Stimulated activated naive CD8-positive, alpha-beta T cell treated with anti-CD3 and anti-CD28 coated beads, Interleukin-15, Interleukin-2, amounts not matched to agents 100 U/mL and 50 U/mL, for 24 hours (primary cell): ENCODE data around the gene NUP43.
"Not testable (repeated sequence)": the region's sequence is repeated elsewhere in the genome, so short reads cannot be mapped to it uniquely, and the experiment has no call there.

Experiments
- ATAC-seq: fragments of 150-1000 bp; cut with Tn5 transposase; one replicate; pipeline ENCODE4 v1.10.0; 2021
- DNase-seq: peaks from one replicate; pipeline ENCODE4 v3.0.0; 2021

The NUP43 gene

DNA sequence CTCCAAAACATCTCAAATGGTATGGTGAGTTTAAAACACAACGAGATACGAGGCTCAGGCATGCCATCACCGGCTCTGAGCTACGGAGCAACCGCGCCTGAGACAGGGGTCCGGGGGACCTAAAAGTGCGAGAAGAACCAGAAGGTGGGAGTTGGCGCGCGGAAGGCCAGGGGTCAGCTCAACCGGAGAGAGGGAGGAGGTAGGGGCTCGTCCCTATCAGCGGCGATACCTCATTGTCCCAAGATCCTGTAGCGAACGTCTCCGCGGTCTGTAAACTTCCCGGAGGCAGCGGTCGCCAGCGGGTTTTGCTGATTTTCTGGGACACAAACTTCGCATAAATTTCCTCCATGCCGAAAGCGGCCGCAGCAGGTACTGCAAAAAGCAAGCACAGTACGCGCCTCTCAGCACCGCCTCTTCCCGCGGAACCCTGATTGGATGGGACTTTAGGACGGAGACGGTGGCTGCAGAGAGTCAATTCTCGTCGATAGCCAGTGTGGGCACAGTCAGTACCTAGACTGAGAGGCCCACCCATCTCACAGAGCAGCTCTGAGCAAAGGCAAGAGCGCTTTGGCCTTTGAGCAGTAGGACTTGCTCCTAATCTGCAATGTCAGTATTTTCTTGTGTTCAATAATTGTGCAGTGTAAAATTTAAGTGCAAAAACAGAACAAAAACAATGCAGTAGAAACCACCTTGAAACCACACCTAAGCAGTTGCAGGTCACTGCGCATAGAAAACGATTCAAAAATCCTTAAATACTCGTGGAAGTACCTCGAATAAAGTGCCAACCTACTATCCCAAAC lies at the start of gene NUP43:
Gene NUP43, minus strand, starts transcription at position 383 of the 800 bp plus-strand sequence. Its CDS starts 34 bp downstream, at position 349.
- ATAC-seq, result peak; percentile 71

GRCh38 chr6:149783551-149783950 lies 37.2 kb upstream of the NUP43 start:
- DNase-seq, result no peak
- no peak for ATAC-seq

More for the DNA sequence above, at the start of gene NUP43:
- peak; percentile 93 for DNase-seq

DNA sequence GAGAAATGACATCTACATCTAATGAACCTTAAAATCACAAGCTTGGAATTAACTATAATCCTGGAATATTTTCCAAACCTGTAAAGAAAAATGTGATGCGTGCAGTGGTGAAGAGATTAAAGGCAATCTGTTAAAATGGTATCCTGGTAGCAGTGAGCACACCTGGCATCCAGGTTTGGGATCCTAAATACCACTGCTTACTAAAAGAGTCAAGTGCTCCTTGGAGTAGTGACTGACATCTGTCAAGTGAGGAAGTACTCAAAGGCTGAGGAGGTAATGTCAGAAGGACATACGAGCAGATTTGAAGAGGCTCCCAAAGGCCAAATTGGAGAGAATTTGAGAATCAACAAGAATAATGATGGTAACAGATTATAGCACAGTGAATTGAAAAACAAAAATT lies 36.0 kb upstream of the NUP43 start:
- DNase-seq, result no peak
- ATAC-seq, result no peak

- DNase-seq (no peak), ATAC-seq (no peak)
Measured at GRCh38 chr6:149781715-149782114, 35.4 kb upstream of the NUP43 start.

DNA sequence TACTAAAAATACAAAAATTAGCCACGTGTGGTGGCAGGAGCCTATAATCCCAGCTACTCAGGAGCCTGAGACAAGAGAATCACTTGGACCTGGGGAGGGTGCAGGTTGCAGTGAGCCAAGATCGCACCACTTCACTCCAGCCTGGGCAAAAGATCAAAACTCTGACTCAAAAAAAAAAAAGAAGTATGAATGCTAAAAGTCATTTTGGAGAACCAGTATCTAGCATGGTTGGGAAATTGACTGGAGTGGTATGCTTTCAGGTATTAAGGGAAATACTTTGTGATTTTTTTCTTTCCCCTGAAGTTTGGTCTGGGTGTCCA lies 33.3 kb upstream of the NUP43 start:
- ATAC-seq, result no peak
- no peak for DNase-seq

- ATAC-seq (no peak), DNase-seq (no peak)
Measured at GRCh38 chr6:149777624-149778023, 31.3 kb upstream of the NUP43 start.

DNA sequence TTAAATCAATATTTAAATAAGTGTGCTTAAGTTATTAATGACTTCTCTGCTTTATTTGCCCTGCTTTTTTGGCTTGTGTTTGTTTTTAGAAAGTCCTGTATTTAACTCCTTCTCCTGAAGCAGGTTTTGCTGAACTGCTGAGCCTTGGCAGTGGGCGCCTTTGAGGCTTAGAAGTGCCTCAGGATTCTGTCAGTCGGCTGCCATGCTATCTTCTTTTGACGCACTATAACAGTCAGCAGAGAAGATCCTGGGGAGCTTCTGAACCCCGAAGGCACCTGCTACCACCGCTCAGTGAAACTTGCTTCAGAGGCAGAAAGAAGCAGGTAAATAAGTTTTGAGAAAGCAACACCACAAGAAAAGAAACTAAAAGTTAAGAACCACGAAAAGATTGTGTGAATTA lies 25.6 kb upstream of the NUP43 start:
- DNase-seq (no peak), ATAC-seq (no peak)

GRCh38 chr6:149771185-149771584 lies 24.9 kb upstream of the NUP43 start:
- DNase-seq, result no peak
- ATAC-seq, result no peak

DNA sequence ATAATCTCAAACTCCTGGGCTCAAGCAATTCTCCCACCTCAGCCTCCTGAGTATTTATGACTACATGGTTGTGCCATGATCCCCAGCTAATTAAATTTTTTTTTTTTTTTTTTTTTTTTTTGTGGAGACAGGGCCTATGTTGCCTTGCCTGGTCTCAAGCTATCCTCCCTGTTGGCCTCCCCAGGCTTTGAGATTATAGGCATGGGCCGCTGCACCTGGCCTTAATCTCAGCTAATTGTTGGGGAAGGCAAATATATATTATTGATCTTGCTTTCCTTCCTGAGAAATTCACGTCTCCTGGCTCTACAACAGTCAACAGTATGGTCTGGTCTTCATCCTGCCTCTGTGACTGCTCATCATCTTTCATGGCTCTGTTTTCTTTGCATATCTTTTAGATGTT lies 23.3 kb upstream of the NUP43 start:
- DNase-seq, result no peak
- ATAC-seq, result no peak

GRCh38 chr6:149766156-149766769 lies 19.9 kb upstream of the NUP43 start:
- DNase-seq (no peak), ATAC-seq (no peak)

GRCh38 chr6:149763866-149764265 lies 17.5 kb upstream of the NUP43 start:
- DNase-seq (no peak), ATAC-seq (no peak)

- no peak for ATAC-seq
- no peak for DNase-seq
Measured at GRCh38 chr6:149761438-149761837, 15.1 kb upstream of the NUP43 start.

- DNase-seq (no peak), ATAC-seq (no peak)
Measured at GRCh38 chr6:149756261-149756636, 9.9 kb upstream of the NUP43 start.

DNA sequence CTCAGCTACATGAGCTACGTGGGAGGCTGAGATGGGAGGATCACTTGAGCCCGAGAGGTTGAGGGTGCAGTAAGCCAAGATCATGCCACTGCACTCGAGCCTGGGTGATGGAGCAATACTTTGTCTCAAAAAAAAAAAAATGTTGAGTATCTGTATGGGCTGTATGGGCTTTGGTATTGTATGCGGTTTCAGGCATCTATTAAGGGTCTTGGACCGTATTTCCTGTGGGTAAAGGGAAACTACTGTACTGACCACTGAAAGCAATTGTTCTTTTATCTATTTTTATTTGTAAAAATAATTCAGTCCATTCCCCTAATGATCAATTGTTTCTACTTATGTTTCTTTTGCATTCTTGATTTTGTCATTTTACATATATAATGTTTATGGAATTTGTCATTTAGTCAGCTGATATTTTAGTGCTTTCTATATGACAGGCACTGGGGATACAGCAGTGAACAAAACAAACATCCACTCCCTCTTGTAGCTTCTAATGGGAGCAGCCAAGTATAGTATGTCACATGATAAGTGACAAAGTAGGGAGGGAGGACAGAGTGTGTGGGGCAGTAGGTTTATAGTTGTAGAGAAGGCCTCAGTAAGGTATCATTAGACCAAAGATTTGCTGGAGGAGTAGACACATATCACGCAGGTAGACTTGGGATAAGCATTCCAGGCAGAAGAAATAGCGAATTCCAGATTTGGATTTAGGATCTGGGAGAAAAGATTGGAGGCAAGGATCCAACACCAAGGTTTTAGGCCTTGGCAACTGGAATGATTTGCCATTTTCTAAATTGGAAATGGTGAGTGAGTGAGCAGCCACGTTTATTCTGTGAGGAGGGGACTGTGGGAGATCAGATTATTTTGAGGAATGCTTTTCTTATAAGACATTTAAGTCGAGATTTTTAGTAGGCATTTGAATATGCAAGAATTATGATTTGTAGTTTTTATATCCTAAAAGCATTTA lies 9.3 kb upstream of the NUP43 start:
- DNase-seq (no peak), ATAC-seq (no peak)

- ATAC-seq (no peak), DNase-seq (no peak)
Measured at GRCh38 chr6:149754548-149754947, 8.2 kb upstream of the NUP43 start.

DNA sequence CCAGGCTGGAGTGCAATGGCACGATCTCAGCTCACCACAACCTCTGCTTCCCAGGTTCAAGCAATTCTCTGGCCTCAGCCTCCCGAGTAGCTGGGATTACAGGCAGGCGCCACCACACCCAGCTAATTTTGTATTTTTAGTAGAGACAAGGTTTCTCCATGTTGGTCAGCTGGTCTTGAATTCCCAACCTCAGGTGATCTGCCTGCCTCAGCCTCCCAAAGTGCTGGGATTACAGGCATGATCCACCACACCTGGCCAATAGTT lies 7.0 kb upstream of the NUP43 start:
- DNase-seq, ATAC-seq: not testable (repeated sequence)

- no peak for ATAC-seq
- DNase-seq, result no peak
Measured at GRCh38 chr6:149752600-149753373, 6.5 kb upstream of the NUP43 start.

GRCh38 chr6:149751920-149752319 lies 5.6 kb upstream of the NUP43 start:
- not testable (repeated sequence) for ATAC-seq, DNase-seq

- no peak for ATAC-seq
- DNase-seq, result no peak
Measured at GRCh38 chr6:149751239-149751638, 4.9 kb upstream of the NUP43 start.

GRCh38 chr6:149750136-149750609 lies 3.8 kb upstream of the NUP43 start:
- ATAC-seq (peak; percentile 65), DNase-seq (peak; percentile 81)

GRCh38 chr6:149749594-149750135 lies 3.3 kb upstream of the NUP43 start, which contains the start of gene PCMT1:
PCMT1 (plus strand) TSS chr6:149749741; CDS start chr6:149749902, 161 bp downstream.
- ATAC-seq (peak; percentile 87), DNase-seq (peak; percentile 94)
